ENCODE results near the gene FANCM.

FANCM gene, protein sequence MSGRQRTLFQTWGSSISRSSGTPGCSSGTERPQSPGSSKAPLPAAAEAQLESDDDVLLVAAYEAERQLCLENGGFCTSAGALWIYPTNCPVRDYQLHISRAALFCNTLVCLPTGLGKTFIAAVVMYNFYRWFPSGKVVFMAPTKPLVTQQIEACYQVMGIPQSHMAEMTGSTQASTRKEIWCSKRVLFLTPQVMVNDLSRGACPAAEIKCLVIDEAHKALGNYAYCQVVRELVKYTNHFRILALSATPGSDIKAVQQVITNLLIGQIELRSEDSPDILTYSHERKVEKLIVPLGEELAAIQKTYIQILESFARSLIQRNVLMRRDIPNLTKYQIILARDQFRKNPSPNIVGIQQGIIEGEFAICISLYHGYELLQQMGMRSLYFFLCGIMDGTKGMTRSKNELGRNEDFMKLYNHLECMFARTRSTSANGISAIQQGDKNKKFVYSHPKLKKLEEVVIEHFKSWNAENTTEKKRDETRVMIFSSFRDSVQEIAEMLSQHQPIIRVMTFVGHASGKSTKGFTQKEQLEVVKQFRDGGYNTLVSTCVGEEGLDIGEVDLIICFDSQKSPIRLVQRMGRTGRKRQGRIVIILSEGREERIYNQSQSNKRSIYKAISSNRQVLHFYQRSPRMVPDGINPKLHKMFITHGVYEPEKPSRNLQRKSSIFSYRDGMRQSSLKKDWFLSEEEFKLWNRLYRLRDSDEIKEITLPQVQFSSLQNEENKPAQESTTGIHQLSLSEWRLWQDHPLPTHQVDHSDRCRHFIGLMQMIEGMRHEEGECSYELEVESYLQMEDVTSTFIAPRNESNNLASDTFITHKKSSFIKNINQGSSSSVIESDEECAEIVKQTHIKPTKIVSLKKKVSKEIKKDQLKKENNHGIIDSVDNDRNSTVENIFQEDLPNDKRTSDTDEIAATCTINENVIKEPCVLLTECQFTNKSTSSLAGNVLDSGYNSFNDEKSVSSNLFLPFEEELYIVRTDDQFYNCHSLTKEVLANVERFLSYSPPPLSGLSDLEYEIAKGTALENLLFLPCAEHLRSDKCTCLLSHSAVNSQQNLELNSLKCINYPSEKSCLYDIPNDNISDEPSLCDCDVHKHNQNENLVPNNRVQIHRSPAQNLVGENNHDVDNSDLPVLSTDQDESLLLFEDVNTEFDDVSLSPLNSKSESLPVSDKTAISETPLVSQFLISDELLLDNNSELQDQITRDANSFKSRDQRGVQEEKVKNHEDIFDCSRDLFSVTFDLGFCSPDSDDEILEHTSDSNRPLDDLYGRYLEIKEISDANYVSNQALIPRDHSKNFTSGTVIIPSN (N-terminal part only)

DNA sequence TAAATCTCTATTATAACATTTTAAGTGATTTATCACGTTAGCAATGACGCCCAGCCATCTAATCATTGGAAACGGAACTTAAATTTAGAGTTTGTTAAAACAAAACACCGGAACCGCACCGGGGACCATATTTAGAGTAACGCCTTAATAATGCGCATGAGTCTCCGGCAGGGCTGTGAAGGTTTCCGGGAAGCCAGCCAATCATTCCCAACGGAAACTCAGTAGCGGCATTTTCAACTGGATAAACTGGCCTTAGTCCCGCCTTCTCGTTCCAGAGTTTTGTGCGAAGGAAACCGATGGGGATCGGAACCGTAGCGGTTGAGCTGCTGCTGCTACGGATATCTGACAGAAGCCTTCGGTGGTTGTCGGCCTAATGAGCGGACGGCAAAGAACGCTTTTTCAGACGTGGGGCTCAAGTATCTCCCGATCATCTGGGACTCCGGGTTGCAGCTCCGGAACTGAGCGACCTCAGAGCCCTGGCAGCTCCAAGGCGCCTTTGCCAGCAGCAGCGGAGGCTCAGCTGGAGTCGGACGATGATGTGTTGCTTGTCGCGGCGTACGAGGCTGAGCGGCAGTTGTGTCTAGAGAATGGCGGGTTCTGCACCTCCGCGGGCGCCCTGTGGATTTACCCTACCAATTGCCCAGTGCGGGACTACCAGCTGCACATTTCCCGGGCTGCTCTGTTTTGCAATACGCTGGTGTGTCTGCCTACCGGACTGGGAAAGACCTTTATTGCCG lies at the start of gene FANCM:
FANCM (plus strand) TSS at position 272 of the 737 bp plus-strand sequence; CDS start at position 374, 102 bp downstream.
- peak; percentile 76 to 77 for DNase-seq (ENCODE audit: low read depth in 2 of 2)

DNA sequence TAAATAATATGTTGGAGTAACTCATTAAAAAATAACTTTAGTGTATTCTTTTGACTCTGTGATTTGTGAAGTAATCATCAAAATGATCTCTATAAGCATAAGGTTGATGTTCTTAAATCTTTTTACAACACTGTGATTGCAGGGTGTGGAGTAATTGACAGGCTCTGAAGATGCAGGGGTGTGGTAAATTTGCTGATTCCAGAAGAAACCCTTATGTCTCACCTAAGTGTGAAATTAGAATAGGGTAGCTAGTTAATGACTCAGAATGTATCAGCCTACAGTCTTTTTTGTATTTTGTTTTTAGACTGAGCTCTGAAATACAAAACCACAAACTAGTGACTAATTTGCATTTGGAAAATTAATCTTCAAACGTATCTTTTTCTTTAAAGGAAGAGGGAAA lies 45.9 kb upstream of the FANCM start:
- peak in 1 of 2 donors; percentile 4 for DNase-seq (ENCODE audit: low read depth in 2 of 2)

DNA sequence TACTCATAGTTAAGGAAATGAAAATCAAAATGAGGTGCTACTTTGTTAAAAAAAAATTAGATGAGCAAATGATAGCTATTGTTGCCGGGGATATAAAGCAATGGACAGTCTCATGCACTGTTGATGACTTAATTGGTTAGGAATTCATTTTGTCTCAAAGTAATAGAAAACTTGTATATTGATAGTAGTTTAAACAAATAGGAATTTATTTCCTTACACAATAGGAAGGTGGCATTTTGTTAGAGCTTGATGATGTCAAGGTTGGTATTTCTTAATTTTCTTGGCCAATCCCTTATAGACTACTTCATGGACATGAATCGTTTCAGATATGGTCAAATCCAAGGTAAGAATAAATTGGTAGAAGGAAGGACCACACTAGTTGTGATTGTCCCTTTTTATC lies 44.0 kb upstream of the FANCM start:
- no peak for DNase-seq (ENCODE audit: low read depth in 2 of 2)

DNA sequence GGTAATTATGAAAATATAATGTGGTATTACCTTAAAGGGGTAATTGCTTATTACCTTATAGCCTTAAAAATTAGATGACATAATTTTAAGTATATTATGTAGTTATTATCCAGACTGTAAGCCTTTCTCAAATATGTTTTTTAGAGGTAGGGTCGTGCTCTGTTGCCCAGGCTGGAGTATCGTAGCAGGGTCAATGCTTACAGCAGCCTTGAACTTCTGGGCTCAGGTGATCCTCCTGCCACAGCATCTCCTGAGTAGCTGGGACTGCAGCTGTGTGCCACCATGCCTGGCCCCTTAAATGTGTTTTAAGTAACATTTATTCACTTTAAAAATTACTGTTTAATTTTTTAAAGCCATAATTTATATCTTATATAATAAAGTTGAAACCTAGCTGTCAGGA lies 41.5 kb upstream of the FANCM start:
- DNase-seq (ENCODE audit: low read depth in 2 of 2) = no peak

DNA sequence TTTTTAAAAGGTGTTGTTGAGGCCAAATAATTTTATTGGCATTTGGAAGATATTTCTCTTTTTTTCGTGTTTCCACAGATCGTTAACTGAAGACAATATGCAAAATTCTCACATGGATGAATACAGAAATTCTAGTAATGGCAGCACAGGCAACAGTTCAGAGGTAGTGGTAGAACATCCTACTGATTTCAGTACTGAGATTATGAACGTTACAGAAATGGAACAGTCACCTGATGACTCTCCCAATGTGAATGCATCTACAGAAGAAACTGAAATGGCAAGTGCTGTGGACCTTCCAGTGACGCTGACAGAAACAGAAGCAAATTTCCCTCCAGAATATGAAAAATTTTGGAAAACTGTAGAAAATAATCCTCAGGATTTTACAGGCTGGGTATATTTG lies 40.6 kb upstream of the FANCM start:
- DNase-seq (ENCODE audit: low read depth in 2 of 2) = no peak

DNA sequence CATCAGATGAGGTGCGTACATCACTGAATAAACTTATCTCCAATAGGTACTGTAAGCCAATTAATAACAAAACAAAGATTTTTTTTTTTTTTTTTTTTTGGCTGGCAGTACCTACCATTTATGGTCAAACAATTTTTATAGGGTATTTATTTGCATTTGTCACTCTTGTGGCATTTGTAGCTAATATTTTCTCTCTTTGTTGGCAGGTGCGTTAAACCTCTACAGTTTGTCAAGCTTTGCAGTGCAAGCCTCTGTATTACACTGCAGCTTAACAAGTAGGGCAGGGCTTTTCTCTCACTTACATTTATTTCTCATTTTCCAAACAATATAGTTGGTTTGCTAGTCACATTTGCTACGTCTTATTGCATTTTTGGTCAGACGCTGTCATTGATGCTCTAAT lies 39.5 kb upstream of the FANCM start:
- DNase-seq (ENCODE audit: low read depth in 2 of 2) = no peak

DNA sequence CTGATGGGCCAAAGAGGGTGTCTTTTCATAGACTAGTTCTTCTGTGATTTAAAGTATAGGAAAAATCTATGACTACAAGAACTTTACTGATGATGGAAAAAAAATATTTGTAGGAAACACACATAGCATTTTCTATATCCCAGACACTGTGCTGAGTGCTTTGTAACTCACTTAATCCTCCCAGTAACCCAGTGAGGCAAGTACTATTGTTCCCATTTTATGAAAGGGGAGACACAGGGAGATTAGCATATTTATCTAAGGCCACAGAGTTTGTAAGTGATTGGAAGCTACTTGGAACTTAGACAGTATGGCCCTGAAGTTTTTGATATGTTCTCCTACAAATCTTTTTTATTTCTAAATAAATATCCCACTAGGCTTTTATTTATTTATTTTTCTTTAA lies 31.9 kb upstream of the FANCM start:
- DNase-seq (ENCODE audit: low read depth in 2 of 2) = no peak

DNA sequence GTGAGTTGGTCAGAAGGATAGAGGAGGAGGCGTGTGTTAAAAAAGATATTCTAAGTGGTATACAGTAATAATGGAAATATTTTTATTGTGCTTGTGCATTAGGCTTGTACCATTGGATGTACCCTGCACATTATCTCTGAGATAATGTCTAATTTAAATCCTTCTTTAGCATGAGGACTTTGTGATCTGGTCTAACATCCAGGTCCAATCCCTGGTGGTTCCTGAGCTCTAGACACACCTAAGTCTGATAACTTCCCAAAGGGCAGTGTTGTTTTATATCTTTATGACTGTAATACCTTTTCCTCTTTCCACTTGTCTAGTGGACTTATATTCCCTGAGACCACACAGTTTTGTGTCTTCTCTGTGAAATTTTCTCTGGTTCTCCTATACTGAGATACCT lies 31.2 kb upstream of the FANCM start:
- DNase-seq (ENCODE audit: low read depth in 2 of 2) = no peak

DNA sequence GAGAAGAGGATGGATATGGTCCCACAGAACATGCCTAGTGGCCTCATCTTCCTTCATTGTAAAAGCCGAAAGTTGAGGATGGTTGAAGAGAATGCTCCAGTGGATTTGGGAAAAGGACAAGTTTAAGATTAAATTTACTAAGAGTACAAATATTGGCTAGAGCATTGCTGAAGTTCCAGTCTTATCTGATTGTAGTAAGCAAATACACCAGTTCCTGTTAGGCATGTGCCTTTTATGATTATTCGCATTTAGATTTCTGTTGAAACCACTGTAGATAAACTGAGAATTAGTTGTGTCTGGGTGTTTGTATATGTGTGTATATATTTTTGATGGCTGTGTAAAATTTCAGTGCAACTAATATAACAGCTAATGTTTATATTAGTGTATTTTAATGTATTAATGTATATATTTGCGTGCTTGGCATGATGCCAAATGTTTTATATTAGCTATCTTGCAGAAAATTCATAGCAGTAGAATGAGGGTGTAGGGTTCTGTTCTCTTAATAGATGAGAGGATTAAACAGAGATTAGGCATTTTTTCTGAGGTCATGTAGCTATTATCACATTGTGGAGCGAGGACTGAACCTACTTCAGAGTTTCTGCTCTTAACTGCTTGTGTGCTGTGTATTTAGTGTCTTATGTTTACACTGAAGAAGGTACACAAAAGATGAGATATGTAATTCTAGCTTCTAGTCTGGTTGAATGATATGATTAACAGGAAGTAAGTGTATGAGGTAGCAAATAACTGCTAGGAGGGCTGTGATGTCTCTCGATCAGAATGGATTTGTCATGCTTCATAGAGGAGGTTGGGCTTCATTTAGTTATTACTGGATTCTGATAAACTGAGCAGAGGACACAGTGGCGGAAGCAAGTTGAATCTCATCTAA lies 22.6 kb upstream of the FANCM start:
- DNase-seq (ENCODE audit: low read depth in 2 of 2) = no peak

DNA sequence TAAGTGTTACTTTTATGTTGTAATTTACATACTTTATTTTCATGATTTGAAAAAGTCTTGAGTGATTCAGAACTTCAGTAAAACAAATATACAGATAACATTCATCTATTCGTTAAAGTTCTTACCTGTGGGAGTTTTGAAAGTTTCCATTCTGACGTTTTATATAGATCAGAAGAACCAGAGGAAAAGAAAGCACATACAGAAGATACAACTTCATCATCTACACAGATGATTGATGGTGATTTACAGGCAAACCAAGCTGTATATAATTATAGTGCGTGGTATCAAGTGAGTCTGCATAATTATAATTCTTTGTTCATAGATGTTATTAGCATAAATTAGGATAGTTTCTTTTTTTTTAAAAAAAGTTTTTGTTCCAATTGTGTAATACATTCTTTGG lies 21.4 kb upstream of the FANCM start:
- no peak for DNase-seq (ENCODE audit: low read depth in 2 of 2)

DNA sequence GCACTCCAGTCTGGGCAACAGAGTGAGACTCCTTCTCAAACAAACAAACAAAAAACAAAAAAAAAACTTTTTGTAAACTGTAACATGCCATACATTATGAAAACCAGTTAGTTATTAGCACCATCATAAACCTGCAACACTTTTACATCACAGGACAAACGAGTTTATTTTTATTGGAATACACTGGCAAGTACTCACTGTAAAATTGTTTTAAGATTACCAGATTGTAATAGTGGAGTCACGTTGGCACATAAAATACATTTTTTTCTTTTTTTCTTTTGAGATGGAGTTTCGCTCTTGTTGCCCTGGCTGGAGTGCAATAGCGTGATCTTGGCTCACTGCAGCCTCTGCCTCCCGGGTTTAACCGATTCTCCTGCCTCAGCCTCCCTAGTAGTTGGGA lies 17.1 kb upstream of the FANCM start:
- no peak for DNase-seq (ENCODE audit: low read depth in 2 of 2)

DNA sequence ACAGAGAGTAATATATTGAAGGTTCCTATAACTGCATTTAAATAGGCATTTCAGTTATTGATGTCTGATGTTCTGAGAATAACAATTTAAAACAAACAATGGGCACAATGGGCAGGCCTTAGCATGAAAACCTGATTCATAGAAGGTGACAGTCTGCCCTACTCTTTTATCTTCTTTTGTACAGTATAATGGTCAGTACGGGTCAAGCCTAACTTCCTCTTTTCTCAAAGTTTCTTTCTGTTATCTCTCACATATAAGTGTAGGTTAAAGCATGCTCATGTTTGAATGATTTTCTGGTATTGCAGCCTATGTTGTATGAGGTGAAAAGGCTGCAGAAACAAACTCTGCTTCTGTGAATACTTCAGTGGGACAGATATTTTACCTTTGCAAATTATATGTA lies 15.6 kb upstream of the FANCM start:
- DNase-seq (ENCODE audit: low read depth in 2 of 2) = no peak

DNA sequence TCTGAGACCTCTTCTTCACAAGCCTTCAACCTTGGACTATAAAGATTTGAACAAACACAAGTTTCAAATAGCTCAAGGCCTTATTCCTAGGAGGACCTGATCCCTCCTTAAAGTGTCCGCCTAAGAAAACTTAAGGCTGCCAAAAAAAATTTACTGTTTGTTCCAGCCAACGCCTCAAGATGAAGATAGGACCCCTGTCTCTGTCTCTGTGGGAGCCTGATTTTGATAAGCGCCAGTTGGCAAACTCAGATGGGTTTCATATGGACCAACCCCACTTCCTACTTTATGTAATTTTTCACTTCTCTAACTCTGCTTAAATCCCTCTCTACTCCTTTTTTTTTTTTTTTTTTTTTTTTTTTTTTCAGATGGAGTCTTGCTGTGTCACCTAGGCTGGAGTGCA lies 12.5 kb upstream of the FANCM start:
- no peak for DNase-seq (ENCODE audit: low read depth in 2 of 2)

DNA sequence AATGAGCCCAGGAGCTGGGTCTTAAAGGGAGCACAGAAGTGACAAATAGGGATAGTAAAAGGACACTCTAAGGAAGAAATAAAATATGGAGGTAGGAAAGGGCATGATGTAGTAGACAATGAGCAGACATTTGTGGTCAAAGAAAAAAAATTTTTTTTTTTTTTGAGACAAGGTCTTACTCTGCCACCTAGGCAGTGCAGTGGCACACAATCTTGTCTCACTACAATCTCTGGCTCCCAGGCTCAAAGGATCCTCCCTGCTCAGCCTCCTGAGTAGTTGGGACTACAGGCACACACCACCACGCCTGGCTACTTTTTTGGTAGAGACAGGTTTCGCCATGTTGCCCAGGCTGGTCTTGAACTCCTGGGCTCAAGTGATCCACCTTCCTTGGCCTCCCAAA lies 10.0 kb upstream of the FANCM start:
- no peak for DNase-seq (ENCODE audit: low read depth in 2 of 2)

DNA sequence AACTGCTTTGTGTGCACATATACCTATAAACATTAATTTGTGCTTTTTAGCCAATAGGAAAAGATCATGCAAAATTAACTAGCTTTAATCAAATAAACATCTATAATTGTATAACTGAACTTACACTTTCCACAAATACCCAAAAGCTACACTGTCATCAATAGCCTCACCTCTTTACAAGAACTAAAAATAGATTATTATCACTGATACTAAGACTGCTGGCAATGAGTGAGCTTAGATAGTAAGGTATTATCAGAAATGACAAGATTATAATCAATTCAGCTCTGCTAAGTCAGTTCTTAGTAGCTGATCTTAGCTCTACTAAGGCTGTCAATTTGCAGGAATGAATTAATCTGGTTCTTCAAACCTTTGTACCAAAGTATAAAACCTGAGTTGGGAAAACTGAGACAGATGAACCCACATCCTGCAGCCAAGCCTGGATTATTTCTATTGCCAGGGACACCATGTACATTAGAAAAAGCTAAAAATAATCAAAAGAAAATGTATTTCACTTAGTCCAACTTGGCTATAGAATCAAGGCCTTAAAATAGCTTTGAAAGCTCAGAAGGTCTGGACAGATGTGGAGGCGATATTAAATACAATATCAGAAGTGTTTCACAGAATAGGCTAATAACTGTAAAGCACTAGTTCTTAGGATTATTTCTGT lies 6.6 kb upstream of the FANCM start:
- DNase-seq (ENCODE audit: low read depth in 2 of 2) = no peak

DNA sequence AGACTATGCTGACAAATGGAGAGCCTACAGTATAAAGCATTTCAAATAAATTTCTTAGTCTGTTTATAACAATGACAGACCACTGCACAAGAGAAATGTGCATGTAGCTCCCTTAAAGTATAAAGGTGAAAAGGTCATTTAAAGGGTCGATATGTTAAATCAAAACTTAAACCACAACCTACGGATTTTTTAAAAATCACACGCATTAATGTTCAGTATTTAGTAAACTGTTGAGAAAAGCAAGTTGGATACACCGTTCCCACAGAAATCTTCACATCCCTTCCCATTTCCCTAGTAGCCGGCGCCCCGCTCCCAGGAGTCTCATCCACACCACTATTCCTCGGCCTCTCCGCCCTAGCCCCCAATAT lies 2.1 kb upstream of the FANCM start:
- no peak for DNase-seq (ENCODE audit: low read depth in 2 of 2)

DNA sequence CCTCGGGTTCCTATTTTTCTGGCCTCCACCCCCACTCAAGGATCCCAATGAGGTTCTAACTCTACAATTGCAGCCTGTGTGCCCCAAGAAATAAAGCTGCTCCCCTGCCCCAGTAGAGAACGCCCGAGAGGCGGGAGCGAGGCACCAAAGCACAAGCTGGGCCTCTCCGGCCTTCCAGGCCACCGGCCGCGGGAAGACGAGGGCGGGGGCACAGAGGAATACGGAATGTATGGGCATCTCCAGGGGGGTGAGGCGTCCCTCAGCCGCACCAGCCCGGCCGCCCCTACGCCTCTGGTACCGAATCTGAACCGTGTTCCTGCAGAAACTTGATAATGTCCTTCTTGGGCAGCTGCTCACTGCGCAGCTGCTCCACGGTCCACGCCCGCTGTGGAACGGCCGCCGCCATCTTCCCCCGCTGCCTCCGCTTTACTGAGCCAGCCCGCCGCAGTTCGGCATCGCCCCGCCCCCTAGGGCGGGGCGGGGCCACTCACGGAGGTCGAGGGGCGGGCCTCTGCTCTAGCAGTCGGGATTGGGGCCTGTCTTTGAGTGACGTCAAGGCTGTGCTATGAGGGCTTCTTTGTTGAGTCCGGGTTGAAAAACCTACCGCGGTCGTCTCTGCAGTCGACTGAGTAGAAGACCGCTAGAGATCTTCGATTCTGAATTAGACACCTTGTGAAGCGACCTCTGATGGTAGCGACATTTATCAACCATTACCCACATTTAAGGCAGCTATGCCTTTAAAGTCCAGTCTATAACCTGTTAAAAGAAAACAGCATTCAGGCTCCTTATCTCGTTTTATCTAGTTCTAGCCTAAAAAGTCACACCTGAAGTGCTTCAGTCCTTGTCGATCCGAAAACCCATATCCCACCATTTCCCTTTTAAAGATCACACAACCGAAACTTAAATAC lies 1.4 kb upstream of the FANCM start, which contains the start of gene FKBP3:
FKBP3 (minus strand) TSS at position 431 of the 908 bp plus-strand sequence; CDS start at position 406, 25 bp downstream.
- DNase-seq (ENCODE audit: low read depth in 2 of 2) = peak; percentile 92

DNA sequence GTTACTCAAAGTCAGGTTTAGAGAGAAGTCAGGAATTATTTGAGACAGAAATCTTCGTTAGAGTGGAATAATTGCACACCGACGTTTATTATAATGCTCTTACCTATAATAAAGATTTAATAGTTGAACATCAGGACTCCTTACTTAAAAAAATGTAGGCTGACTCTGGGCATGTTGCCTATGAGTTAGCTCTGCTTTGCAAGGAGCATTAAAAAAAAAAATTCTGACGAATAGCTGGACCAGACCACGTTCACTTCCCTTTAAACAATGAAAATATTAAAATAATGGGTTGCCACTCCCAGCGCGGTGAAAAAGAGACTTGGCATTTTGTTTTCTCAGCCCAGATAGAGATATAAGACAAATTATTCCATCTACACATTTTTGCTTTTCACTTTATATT lies 574 bp upstream of the FANCM start:
- no peak for DNase-seq (ENCODE audit: low read depth in 2 of 2)

DNA sequence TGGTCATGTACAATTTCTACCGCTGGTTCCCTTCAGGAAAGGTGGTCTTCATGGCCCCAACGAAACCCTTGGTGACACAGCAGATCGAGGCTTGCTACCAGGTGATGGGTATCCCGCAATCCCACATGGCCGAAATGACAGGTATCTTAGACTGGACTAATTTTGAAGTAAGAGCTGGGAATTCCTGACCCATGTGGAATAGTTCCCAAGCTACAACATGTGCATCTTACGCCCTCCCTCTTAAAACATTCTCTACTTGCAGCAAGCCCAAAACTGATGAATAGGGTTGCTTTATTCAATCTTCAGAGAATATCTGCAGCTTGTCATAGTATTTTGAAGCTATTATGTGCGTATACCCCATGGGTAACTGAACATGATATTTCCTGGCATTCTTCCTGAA lies 669 bp downstream of the FANCM start:
- DNase-seq (ENCODE audit: low read depth in 2 of 2) = no peak
